Hepatocyte (in vitro differentiated cells): ENCODE results near the gene DYRK1B. TPM values are rescaled to one million over a fixed set of nuclear protein-coding genes. Genes with fewer than 3 reads are reported as not detected.

Experiments
- DNase-seq: peaks from one replicate; pipeline ENCODE4 v3.0.0-alpha.2; 2016; ENCODE audit warnings: low spot score
- H2AFZ ChIP-seq: fragments of 200-600 bp; sonication (generic); 2 replicates; pipeline ENCODE4 v1.6.0; 2016; ENCODE audit warnings: antibody characterized with exemption, mild to moderate bottlenecking
- H3K27ac ChIP-seq: fragments of 200-600 bp; sonication (generic); 2 replicates; pipeline ENCODE4 v1.5.1; 2016; ENCODE audit warnings: mild to moderate bottlenecking
- H3K27me3 ChIP-seq: fragments of 200-600 bp; sonication (generic); 2 replicates; pipeline ENCODE4 v1.6.1; 2016
- H3K36me3 ChIP-seq: fragments of 200-600 bp; sonication (generic); replicated peaks from 2 replicates; pipeline ENCODE4 v1.5.1; 2016; ENCODE audit warnings: low read depth; ENCODE audit not compliant: insufficient read depth
- H3K4me1 ChIP-seq: fragments of 200-600 bp; sonication (generic); 2 replicates; pipeline ENCODE4 v1.5.1; 2016; ENCODE audit warnings: mild to moderate bottlenecking, moderate library complexity; ENCODE audit not compliant: insufficient read depth
- H3K4me2 ChIP-seq: fragments of 200-600 bp; sonication (generic); 2 replicates; pipeline ENCODE4 v1.6.0; 2016
- H3K4me3 ChIP-seq: fragments of 200-600 bp; sonication (generic); 2 replicates; pipeline ENCODE4 v1.5.1; 2016; ENCODE audit warnings: mild to moderate bottlenecking
- H3K79me2 ChIP-seq: fragments of 200-600 bp; sonication (generic); 2 replicates; pipeline ENCODE4 v1.6.0; 2017; ENCODE audit warnings: mild to moderate bottlenecking
- H3K9me2 ChIP-seq: fragments of 200-600 bp; sonication (generic); replicated peaks from 2 replicates; pipeline ENCODE4 v1.6.0; 2017; ENCODE audit warnings: mild to moderate bottlenecking; ENCODE audit not compliant: insufficient read depth
- H3K9me3 ChIP-seq: fragments of 200-600 bp; sonication (generic); 2 replicates; pipeline ENCODE4 v1.5.1; 2016; ENCODE audit warnings: low read depth, mild to moderate bottlenecking
- H4K20me1 ChIP-seq: fragments of 200-600 bp; sonication (generic); 2 replicates; pipeline ENCODE4 v1.6.0; 2016; ENCODE audit warnings: mild to moderate bottlenecking; ENCODE audit not compliant: insufficient read depth, poor library complexity, severe bottlenecking
- EZH2 ChIP-seq: fragments of 200-600 bp; sonication (generic); IDR thresholded peaks from 2 replicates; pipeline ENCODE4 v1.6.1; 2016; ENCODE audit warnings: antibody characterized with exemption, mild to moderate bottlenecking, borderline replicate concordance
- EZH2phosphoT487 ChIP-seq: fragments of 200-600 bp; sonication (generic); IDR thresholded peaks from one replicate; pipeline ENCODE4 v1.6.1; 2018; ENCODE audit warnings: antibody characterized with exemption, mild to moderate bottlenecking, low read depth, moderate library complexity; ENCODE audit not compliant: unreplicated experiment, severe bottlenecking
- WGBS: methylation state at CpG from one replicate; pipeline ENCODE4 v1.1.6; 2016; ENCODE audit warnings: low lambda C conversion rate; ENCODE audit errors: missing lambda C conversion rate; 5-methylcytosine and 5-hydroxymethylcytosine counted together
- polyA plus RNA-seq: library from polyadenylated mRNA; unstranded; fragments of >200 nt; fragmentation: Nextera tagmentation; extraction: Ambion mirVana; gene quantifications from 2 replicates; pipeline ENCODE4 v1.2.1, GENCODE V29; 2016
- total RNA-seq: library from RNA; depleted of rRNA; stranded (reverse); fragments of >200 nt; gene quantifications from 2 replicates; pipeline ENCODE4 v1.2.3, GENCODE V29; 2014
- TF ChIP-seq, protein P1 (sequence below): fragments of 200-600 bp; sonication (generic); IDR thresholded peaks from 2 replicates; pipeline ENCODE4 v1.5.1; 2016; ENCODE audit warnings: antibody characterized with exemption, mild to moderate bottlenecking; ENCODE audit not compliant: poor library complexity

Gene DYRK1B
- total and polyA plus RNA-seq, 2 experiments from 2014 or later = 12.2 to 25.7 TPM

DNA sequence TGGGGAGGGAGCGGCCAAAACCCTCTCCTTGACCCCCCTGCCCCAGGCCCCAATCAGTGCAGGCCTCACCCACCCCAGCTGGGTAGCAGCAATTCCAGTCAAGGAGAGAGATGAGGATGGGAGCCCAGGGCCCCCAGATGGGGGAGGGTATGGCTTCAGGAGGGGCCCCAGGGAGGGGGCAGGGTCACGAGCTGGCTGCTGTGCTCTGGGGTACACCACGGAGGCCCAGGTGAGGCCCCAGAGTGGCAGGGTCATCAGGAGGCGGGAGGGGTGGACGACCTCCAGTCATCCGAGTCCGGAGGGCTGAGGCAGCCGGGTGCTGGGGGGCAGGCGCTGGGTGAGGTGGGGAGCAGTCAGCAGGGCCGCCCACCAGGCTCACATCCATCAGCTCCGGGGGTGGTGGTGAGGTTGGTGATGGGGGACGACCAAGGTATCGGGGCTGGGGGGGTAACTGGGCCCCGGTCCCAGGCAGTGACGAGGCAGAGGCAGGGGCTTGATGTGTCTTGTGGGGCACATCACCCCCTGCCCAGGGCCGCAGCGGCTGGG is 8.4 kb downstream of the DYRK1B start:
- Histone ChIP-seq H3K4me2 (no peak overlapping the region), H3K4me1 (no peaks in the 10 kb centered on the region), H3K36me3 (no peaks in the 10 kb centered on the region), H3K9me3 (no peaks in the 10 kb centered on the region), H3K4me3 (no peak overlapping the region), H3K27me3 (no peaks in the 10 kb centered on the region), H2AFZ (no peak overlapping the region), H3K9me2 (no peaks in the 10 kb centered on the region), H3K27ac (no peak overlapping the region), H4K20me1 (no peaks in the 10 kb centered on the region), H3K79me2 (peaks cover 10% of the 10 kb centered on the region)
- DNase-seq = no peak
- WGBS = 100% methylated on average over 3 of the region's 17 CpGs
- TF ChIP-seq EZH2 (no peak), EZH2phosphoT487 (no peak)
- TF ChIP-seq, protein P1, sequence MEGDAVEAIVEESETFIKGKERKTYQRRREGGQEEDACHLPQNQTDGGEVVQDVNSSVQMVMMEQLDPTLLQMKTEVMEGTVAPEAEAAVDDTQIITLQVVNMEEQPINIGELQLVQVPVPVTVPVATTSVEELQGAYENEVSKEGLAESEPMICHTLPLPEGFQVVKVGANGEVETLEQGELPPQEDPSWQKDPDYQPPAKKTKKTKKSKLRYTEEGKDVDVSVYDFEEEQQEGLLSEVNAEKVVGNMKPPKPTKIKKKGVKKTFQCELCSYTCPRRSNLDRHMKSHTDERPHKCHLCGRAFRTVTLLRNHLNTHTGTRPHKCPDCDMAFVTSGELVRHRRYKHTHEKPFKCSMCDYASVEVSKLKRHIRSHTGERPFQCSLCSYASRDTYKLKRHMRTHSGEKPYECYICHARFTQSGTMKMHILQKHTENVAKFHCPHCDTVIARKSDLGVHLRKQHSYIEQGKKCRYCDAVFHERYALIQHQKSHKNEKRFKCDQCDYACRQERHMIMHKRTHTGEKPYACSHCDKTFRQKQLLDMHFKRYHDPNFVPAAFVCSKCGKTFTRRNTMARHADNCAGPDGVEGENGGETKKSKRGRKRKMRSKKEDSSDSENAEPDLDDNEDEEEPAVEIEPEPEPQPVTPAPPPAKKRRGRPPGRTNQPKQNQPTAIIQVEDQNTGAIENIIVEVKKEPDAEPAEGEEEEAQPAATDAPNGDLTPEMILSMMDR = no peak

DNA sequence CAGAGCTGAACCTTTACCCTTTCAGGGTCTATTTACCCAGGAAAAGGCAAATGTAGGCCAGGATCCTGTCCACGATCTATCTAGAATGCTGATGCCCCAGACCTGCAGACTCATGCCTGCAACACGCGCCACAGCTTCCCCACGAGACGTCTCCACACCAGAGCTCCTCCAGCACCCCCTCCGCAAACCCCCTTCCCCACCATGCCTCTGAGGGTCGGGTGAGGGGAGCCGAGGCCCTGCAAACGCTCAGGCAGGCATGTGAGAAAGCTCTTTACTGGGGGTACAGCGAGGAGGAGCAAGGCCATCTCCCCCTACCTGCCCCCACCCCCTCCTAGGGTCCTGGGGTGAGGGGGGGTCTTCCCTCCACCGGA is 8.9 kb downstream of the DYRK1B start:
- H2AFZ ChIP-seq = no peak overlapping the region

DNA sequence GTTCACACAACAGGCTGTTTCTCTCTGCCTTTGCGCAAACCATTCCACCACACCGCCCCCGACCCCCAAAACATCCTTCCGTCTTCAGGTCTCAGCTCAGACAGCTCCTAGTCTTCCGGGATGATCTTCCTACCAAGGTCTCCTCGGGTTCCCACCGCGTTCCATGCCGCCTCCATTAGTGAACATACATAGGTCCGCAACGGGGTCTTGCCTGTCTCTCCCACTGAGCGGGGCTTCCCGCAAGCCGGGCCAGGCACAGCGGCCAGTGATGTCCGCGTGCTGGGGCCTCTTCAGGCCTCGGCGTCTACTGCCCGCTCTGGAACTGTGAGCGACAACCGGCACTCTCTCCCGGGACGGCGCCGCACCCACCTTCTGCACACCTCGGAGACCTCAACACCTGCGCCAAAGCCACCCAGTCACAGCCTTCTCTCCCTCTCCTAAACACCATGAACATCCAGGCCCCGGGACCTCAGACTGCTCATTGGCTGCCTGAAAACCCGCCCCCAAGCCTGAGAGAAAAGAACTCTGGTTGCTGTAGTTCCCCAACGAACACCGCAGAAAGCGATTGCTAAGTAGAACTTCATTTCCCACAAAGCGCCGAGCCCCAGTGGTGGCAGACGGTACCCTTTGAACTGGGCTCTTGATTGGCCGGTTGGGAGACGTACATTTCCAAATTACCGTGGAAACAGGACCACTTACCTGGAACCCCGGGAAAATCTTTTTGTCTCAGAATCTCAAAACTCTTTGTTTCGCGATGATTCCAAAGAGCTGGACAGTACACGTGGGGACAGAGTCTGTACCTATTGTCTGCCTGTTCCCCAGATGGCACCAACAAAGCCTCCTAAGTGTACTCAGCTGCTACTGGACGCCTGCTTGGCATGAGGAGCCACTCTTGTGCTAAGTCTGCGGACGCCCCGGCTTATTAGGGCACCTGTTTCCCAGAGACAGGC is 9.5 kb downstream of the DYRK1B start:
- peak overlapping the region; percentile 89 for H3K4me2 ChIP-seq
- WGBS = 8% methylated on average over 47 of the region's 47 CpGs
- H3K9me3 ChIP-seq = no peaks in the 10 kb centered on the region
- no peaks in the 10 kb centered on the region for H4K20me1 ChIP-seq
- peak overlapping the region; percentile 21 for H3K27ac ChIP-seq
- peaks cover 6% of the 10 kb centered on the region for H3K79me2 ChIP-seq
- no peaks in the 10 kb centered on the region for H3K4me1 ChIP-seq
- TF ChIP-seq, protein P1 = no peak
- TF ChIP-seq EZH2 (no peak), EZH2phosphoT487 (no peak)
- DNase-seq = peak; percentile 95
- H3K4me3 ChIP-seq = peak overlapping the region; percentile 34
- no peaks in the 10 kb centered on the region for H3K36me3 ChIP-seq
- no peaks in the 10 kb centered on the region for H3K27me3 ChIP-seq
- no peaks in the 10 kb centered on the region for H3K9me2 ChIP-seq
- H2AFZ ChIP-seq = peak overlapping the region; percentile 69

More for the DNA sequence above, 8.9 kb downstream of the DYRK1B start:
- no peaks in the 10 kb centered on the region for H4K20me1 ChIP-seq
- DNase-seq = no peak
- H3K4me1 ChIP-seq = no peaks in the 10 kb centered on the region
- peak overlapping the region; percentile 64 for H3K4me2 ChIP-seq
- H3K4me3 ChIP-seq = no peak overlapping the region
- no peaks in the 10 kb centered on the region for H3K9me3 ChIP-seq
- peaks cover 8% of the 10 kb centered on the region for H3K79me2 ChIP-seq
- no peaks in the 10 kb centered on the region for H3K36me3 ChIP-seq
- no peaks in the 10 kb centered on the region for H3K27me3 ChIP-seq
- no peaks in the 10 kb centered on the region for H3K9me2 ChIP-seq
- TF ChIP-seq EZH2 (no peak), EZH2phosphoT487 (no peak)
- TF ChIP-seq, protein P1 = no peak
- WGBS = 90% methylated on average over 11 of the region's 11 CpGs
- H3K27ac ChIP-seq = peak overlapping the region; percentile 8
